HPDE6-E6E7 (cell line): Measurements from ENCODE around the gene VILL.
"Not testable (repeated sequence)": the region's sequence is repeated elsewhere in the genome, so short reads cannot be mapped to it uniquely, and the experiment has no call there.

Source experiments
- DNase-seq: peaks from one replicate; pipeline ENCODE4 v3.0.0; 2011; ENCODE audit warnings: missing footprints; ENCODE audit errors: extremely low spot score

Gene VILL

DNA sequence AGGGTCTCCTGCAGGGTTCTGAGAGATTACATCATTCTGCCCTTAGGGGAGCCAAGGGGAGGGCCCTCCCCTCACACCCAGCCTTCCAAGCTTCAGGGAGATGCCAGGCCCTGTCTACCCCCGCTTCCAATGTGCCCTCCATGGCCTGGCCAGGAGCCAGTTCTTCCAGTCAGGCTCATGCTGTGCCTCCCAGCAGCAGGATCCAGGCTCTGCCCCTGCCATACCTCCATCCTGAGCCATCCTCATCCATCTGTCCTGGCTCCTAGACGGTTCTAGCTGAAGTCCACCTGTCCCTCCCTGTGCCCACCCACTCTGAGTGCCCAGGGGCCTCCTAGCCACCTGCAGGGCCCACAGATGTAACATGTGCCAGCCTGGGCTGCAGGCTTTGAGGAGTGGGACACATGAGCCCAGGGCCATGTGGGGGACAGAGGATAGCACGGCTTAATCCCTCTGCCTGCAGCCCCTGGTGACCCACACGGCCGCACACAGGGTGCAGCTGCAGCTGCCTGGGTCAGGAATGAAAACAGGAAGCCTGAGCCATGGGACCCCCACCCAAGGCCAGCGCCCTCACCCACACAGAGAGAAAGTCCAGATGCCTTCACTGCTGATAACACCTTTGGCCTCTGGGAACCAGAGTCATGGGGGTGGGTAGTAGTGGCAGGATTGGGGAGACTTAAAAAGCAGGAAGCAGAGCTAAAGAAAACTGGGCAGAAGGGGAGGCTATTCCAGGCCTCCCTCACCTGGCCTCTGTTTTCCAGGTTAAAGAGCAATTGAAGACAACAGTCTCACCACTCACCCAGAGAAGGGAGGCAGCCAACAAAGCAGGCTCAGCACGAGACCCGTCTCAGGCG, 27.1 kb downstream of the VILL start:
- no peak for DNase-seq

- DNase-seq: no peak
Observed at GRCh38 chr3:38018296-38019266, 28.0 kb downstream of the VILL start.

DNA sequence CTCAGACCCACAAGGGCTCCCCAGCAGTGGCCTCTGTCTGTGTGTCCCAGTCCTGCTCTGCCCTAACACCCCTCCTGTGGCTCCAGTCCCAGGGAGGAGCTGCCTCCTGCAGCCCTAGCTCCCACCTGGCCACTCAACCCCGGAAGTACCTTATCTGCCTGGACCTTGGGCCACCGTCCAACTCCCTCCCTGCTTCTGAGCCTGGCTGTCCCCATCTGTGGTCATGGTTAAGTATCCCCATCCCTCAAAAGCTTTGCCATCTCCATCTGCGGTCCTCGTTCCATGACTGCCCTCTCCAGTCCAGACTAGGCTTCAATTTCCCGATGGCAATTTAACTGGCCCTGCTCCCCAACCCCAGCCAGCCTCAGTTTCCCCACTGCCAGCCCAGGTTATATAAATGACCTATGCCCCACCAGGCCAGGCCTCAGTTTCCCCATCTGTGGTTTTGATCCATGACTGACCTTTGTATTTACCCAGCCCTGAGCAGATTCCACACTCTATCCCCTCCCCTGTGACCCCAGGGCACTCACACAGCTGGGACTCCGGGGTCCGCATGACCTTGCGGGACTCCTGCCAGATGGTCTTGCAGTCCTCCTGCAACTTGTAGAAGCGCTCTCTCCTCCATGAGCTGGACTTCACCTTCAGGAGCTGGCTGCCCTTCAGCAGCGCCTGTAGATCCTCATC, 29.2 kb downstream of the VILL start:
- no peak for DNase-seq

- DNase-seq: no peak
Observed at GRCh38 chr3:38020342-38020726, 29.7 kb downstream of the VILL start.

DNA sequence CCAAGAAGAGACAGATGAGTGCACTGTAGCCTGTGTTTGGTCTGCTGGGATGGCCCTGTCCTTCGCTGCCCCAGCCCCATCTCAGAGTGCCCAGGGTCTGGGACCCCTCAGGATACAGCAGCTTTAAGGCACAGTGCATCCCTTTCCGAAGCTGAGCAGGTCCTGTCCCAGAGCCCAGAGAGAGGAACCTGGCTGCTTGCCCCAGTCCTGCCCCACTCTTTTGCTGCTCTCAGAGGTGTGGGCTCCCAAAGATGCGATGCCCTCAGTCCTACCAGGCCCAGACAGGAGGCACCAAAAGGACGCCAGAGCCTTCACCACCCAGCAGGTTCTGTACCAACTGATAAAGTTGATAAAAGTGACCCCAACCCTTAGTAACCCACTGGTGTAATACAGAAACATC, 30.6 kb downstream of the VILL start:
- DNase-seq: no peak

GRCh38 chr3:38022301-38022700, 31.7 kb downstream of the VILL start:
- no peak for DNase-seq

DNA sequence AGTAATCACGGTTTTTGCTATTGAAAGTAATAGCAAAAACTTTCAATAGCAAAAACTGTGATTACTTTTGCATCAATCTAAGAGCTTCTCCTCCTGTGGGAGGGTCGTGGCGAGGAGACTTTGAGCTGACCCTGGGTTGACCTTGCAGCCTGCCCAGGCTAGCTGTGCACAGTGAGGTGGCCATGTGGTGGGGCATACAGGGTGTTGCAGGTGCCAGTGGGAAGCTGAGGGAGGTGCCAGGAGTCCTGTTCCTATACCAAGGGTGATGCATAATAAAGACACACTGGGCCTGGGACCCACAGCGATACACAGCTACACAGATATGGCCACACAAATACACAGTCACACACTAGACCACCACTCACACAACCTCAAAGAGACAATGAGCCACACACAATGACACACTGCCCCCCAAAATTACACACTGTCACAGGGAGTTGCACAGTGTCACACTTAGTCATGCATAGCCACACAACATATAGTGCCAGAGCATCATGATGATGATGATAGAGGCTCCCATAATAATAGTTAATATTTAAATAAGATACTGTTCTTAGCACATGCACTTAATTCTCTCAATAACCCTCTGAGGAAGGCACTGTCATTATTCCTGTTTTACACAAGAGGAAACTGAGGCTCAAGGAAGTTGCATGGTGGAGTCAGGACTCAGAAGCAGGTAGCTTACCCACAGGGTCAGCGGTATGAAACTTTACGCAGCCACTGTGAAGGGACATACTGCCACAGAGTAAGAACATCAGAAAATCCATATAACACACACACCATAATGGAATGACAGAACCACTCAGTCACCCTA, 32.5 kb downstream of the VILL start:
- no peak for DNase-seq

DNA sequence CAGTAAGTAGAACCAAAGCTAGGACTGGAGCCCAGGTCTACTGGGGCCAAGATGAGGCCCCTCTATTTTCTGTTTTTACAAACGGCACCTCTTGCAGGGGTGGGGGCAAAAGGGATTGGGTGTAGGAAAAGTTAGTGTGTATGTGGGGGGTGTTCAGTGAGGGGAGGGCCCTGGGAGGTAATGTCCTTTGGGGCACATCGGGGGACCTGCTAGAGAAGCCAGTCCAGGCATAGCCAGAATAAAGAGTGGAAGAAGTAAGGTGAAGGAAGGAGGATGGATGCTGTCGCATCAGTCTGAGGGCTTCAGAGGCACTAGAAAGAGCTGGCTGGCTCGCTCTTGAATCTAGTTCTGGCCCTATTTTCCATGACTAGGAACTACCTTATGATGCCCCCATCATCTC, 36.3 kb downstream of the VILL start:
- no peak for DNase-seq

GRCh38 chr3:38027466-38028465, 37.2 kb downstream of the VILL start:
- no peak for DNase-seq

GRCh38 chr3:38028621-38029361, 38.2 kb downstream of the VILL start:
- no peak for DNase-seq

DNA sequence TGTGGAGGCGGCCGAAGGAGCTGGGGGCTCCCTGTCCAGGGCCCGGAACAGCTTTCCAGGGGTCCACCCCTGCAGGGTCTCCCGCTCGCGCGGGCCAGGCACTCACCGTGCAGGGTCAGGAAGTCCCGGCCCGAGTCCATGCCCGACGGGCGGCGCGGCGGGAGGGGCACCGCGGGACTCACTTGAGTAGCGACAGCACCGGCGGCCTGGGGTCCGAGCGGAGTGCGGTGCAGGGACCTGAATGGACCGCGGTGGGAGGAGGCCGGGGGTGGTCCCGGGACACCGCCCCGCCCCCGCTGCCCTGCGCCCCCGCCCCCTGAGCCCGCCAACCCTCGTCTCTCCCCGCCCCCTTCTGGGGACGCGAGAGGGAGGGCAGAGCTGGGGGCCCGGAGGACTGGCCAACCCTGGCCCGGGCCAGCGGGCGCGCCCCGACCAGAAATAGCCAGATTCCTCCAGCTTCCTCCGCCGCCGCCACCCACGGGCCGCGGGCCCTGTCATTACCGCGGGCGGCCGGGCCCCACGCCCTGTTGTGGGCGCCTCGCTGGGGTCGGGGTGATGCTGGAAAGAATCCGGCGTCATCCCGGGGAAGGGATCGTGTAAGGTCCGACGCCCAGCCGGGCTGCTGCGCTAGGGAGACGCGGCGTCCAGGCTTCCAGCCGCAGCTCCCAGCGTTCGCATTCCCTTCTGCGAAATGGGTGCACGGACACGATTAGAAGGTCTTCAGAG, 39.0 kb downstream of the VILL start, which contains the start of gene PLCD1:
TSS of gene PLCD1 (minus strand) at position 243 of the 726 bp plus-strand sequence. CDS start at position 140, 103 bp downstream.
- no peak for DNase-seq

DNA sequence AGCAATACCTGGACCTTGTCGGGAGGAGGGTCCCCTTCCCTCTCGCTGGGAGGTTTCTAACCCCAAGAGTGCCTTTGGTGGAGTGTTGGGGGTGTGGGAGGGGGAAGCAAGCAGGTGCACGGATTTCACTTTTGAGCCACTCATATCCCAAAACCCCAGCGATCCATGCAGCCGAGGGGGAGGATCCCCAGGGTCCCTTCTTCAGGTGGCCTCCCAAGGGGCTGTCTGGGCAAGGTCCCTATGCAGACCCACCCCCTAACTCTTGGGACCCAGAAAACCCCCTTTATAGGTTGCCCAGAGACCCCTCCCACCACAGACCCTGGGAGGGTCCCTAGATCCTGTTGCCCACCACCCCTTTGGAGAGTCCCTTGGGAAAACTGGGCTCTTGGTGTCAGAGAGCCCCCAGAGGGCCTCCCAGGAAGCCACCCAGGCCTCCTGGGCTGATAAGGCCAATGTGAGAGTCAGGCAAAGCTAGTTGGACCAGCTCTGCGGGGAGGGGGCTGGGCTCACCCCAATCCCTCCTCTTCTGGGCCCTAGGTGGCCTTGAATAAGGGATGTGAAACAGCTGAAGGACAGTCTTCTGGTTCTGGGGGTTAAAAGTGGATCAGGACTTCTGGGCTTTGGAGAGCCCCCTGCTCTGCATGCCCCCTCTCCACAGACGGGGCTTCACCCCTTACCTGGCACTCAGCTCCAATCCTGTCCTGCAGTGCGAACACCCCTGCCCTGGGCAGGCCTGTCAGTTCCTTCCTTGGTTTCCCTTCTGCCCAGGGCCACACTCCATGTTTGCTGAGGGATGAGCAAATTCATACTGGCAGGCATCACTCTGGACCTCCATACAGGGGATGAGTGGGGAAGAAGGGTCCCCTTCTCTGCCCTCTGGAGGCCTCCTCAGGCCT, 39.8 kb downstream of the VILL start:
- DNase-seq: no peak

GRCh38 chr3:38031022-38031994, 40.7 kb downstream of the VILL start:
- peak; percentile 42 for DNase-seq

DNA sequence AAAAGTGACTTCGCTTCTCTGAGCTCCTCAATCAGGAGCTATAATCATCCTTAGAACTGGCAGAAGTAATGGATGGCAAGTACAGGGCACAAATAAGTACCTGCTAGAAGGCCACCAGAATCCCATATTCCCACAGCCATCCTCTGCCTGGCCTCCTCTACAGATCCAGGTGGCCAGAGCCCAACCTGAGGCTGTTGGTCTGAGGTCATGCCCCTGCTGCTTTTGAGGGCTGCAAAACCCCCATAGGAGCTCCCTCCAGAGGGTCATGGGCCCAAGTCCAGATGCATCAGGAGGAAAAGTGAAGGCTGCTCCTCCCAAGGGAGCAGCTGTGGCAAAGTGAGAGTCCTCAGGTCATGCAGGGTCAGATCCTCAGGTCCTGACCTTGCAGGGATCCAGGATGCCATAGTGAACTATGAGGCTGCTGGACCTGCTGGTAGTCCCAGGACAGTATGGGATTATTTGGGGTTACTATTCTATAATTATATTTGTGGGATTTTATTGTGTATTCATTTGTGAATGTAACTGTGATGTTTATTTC, 41.8 kb downstream of the VILL start:
- DNase-seq: no peak

DNA sequence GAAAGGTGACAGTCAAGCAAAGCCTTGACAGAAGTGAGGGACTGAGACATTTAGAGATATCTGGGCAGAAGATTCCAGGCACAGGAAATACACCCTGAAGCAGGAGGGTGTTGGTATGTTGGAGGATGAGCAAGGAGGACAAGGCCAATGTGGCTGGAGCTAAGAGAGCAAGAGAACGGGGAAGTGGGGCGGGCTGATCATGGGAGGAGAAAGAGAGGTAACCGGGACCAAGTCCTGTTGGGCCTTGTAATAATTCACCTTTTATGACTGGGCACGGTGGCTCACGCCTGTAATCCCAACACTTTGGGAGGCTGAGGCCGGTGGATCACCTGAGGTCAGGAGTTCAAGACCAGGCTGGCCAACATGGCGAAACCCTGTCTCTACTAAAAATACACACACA, 43.0 kb downstream of the VILL start:
- not testable (repeated sequence) for DNase-seq

DNA sequence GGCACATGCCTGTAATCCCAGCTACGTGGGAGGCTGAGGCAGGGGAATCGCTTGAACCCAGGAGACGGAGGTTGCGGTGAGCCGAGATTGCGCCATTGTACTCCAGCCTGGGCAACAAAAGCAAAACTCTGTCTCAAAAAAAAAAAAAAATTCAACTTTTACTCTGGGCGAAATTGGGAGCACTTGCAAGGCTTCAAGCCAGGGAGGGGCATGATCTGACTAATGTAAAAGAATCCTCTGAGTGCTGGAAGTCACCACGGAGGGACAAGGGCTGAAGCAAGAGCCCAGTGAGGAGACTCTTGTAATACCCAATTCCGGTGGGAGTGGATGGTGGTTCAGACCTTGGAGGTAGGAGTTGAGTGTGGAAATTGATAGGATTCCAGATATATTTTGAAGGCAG, 43.7 kb downstream of the VILL start:
- DNase-seq: not testable (repeated sequence)
